GM12878 (cell line): ENCODE data around the gene CYB5R3. TPM values are rescaled to one million over a fixed set of nuclear protein-coding genes. Genes with fewer than 3 reads are reported as not detected.

Experiments used
- ATAC-seq: fragments of 200-7000 bp; cut with Tn5 transposase; 3 replicates; pipeline ENCODE4 v1.9.1; 2020; ENCODE audit warnings: mild to moderate bottlenecking, moderate library complexity
- BruUV-seq: library from RNA; stranded (reverse); fragments of 400-500 nt; replicated peaks from 2 replicates; lab custom pipeline; 2021; lab: Mats Ljungman, UMichigan
- CTCF ChIA-PET: fragments of 300-600 bp; sonication (Branson Sonifier 250); formaldehyde crosslinking; extraction: SDS; loops from one replicate; lab custom pipeline; 2021; ENCODE audit warnings: inconsistent platforms; lab: Yijun Ruan, JAX
- POLR2A ChIA-PET: fragments of 350-600 bp; formaldehyde crosslinking; extraction: SDS; loops from one replicate; lab custom pipeline; 2021; ENCODE audit warnings: inconsistent platforms; lab: Charles Lee
- RAD21 ChIA-PET: fragments of 300-600 bp; sonication (Branson Sonifier 250); formaldehyde crosslinking; loops from one replicate; lab custom pipeline; 2023; ENCODE audit warnings: antibody characterized with exemption; ENCODE audit not compliant: unreplicated experiment; lab: Charles Lee
- SMC1A ChIA-PET: fragments of 300-600 bp; sonication (Branson Sonifier 250); formaldehyde crosslinking; loops from one replicate; lab custom pipeline; 2023; ENCODE audit not compliant: unreplicated experiment, uncharacterized antibody; lab: Charles Lee
- DNase-seq: peaks from one replicate; pipeline ENCODE4 v3.0.0-alpha.2; 2011; ENCODE audit warnings: low read depth, low spot score
- FAIRE-seq: peaks from 3 replicates; lab custom pipeline; 2011; peaks lifted over from hg19 to GRCh38; lab: Jason Lieb, UNC
- H2AFZ ChIP-seq: 2 replicates; pipeline ENCODE4 v1.6.0; 2011; ENCODE audit warnings: low read depth, low read length, control low read depth; ENCODE audit not compliant: control insufficient read depth
- H3K27ac ChIP-seq: 2 replicates; pipeline ENCODE4 v1.5.1; 2011; ENCODE audit warnings: control low read depth; ENCODE audit not compliant: control insufficient read depth, insufficient read depth
- H3K27me3 ChIP-seq, 2 experiments: replicated peaks in 1 of 2; 2 replicates each; pipeline versions ENCODE4 v1.6.0 to v1.6.1; 2011; ENCODE audit warnings: low read length in 1 of 2; ENCODE audit not compliant: control insufficient read depth in 2 of 2, insufficient read depth in 2 of 2
- H3K36me3 ChIP-seq, 2 experiments: 2 replicates each; pipeline ENCODE4 v1.5.1; 2011; ENCODE audit warnings: low read length in 1 of 2; ENCODE audit not compliant: control insufficient read depth in 2 of 2, insufficient read depth in 2 of 2
- H3K4me1 ChIP-seq: 2 replicates; pipeline ENCODE4 v1.6.1; 2011; ENCODE audit warnings: mild to moderate bottlenecking, low read length, moderate library complexity, mixed read lengths; ENCODE audit not compliant: control insufficient read depth, insufficient read depth
- H3K4me2 ChIP-seq: 2 replicates; pipeline ENCODE4 v1.6.0; 2011; ENCODE audit warnings: control low read depth; ENCODE audit not compliant: control insufficient read depth, insufficient read depth
- H3K4me3 ChIP-seq: fragments of 200-600 bp; sonication (generic); 2 replicates; pipeline ENCODE4 v1.5.1; 2016
- H3K79me2 ChIP-seq: 2 replicates; pipeline ENCODE4 v1.6.0; 2011; ENCODE audit warnings: low read length; ENCODE audit not compliant: control insufficient read depth, insufficient read depth
- H3K9ac ChIP-seq: 2 replicates; pipeline ENCODE4 v1.8.0; 2011; ENCODE audit warnings: low read length, control low read depth, mixed read lengths; ENCODE audit not compliant: control insufficient read depth, insufficient read depth
- H3K9me3 ChIP-seq: replicated peaks from 3 replicates; pipeline ENCODE4 v1.5.1; 2011; ENCODE audit warnings: mild to moderate bottlenecking, low read length; ENCODE audit not compliant: control insufficient read depth, insufficient read depth
- H4K20me1 ChIP-seq: 2 replicates; pipeline ENCODE4 v1.6.0; 2011; ENCODE audit not compliant: control insufficient read depth, insufficient read depth
- HDAC6 ChIP-seq: fragments of 200-600 bp; sonication (generic); IDR thresholded peaks from one replicate; pipeline ENCODE4 v1.8.0; 2017; ENCODE audit warnings: antibody characterized with exemption; ENCODE audit not compliant: unreplicated experiment
- ZZZ3 ChIP-seq: IDR thresholded peaks from 2 replicates; pipeline ENCODE4 v1.6.1; 2011; ENCODE audit warnings: low read depth; ENCODE audit not compliant: control insufficient read depth, insufficient read length
- WGBS: methylation state at CpG from one replicate; pipeline ENCODE4 v1.1.6; 2016; ENCODE audit warnings: low lambda C conversion rate; ENCODE audit not compliant: insufficient replicate concordance, insufficient coverage; ENCODE audit errors: missing lambda C conversion rate; 5-methylcytosine and 5-hydroxymethylcytosine counted together
- in situ Hi-C: fragments of 300-500 bp; cut with MboI; formaldehyde crosslinking; loops from 9 replicates; pipeline ENCODE4 v1.14.3; 2018; ENCODE audit warnings: mixed read lengths
- intact Hi-C: fragments of 100-400 bp; cut with micrococcal nuclease; formaldehyde crosslinking; loops from one replicate; pipeline ENCODE4 v1.14.2; 2022; ENCODE audit not compliant: unreplicated experiment
- polyA plus RNA-seq, 11 experiments: library from polyadenylated mRNA; depleted of rRNA in 4 of 11; unstranded in 6 of 11; stranded (reverse) in 5 of 11; fragments of >200 nt; fragmentation: Nextera tagmentation in 4 of 11; fragmentation: Illumina TruSeq in 1 of 11; extraction: Ambion mirVana in 4 of 11; extraction: Trizol in 1 of 11; gene quantifications; 1 replicate in 1 of 11; 2 replicates in 10 of 11; pipeline versions ENCODE4 v1.2.1 to v1.2.3, GENCODE V29; 2011 to 2016; ENCODE audit warnings: inconsistent platforms in 2 of 11, missing spikeins in 2 of 11, low read depth in 1 of 11
- total RNA-seq, 4 experiments: library from RNA; depleted of rRNA in 3 of 4; stranded (reverse); fragments of >200 nt in 3 of 4; fragmentation: Illumina TruSeq in 1 of 4; extraction: Trizol in 1 of 4; gene quantifications; 2 replicates each; pipeline versions ENCODE4 v1.2.1 to v1.2.3, GENCODE V29; 2013 to 2021
- TF ChIP-seq, protein P1 (sequence below): fragments of 450-650 bp; IDR thresholded peaks from 2 replicates; pipeline ENCODE4 v1.6.1; 2017; ENCODE audit warnings: mild to moderate bottlenecking, low read depth, inconsistent platforms; ENCODE audit not compliant: poor library complexity, severe bottlenecking
- TF ChIP-seq, protein P2 (sequence below): IDR thresholded peaks from 2 replicates; pipeline ENCODE4 v1.6.1; 2012; ENCODE audit warnings: improper control_type of control experiment, low read depth, low read length; ENCODE audit not compliant: insufficient replicate concordance

CYB5R3 gene
- total and polyA plus RNA-seq, 10 of the 15 experiments (the other 5 are each of a cell fraction or from before 2014, with no cell fraction given) = 2.0 to 119 (median 67.8) TPM

DNA sequence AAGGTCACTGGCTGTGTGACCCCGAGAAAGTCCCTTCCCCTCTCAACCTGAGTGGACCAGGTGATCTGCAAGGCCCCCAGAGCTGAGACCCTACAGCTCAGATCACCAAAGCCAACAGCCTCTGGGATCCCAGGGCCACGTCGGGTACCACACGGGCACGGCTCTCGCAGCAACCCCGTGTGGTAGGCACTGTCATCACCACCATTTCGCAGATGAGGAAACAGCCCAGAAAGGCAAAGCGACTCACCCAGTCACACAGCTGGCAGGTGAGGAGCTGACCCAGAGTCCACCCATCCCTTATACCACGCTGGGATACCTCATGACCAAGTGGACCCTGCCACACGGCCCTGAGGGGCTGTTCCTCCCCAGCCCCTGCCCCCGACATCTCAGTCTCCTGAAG lies 11.6 kb downstream of the CYB5R3 start:
- H4K20me1 ChIP-seq = no peaks in the 10 kb centered on the region; the same call in 1 of the 2 replicates
- H3K27ac ChIP-seq = no peak overlapping the region
- ChIA-PET POLR2A (interaction anchor here (0.7 kb wide), 1 partner anchor 39 kb away, joined by 6 read pairs; no protein-coding TSS in a partner anchor), SMC1A (interaction anchor here (0.9 to 1.0 kb wide), 2 partner anchors 9 to 10 kb away, joined by 3 read pairs; no protein-coding TSS in a partner anchor), CTCF (interaction anchor here (1.2 to 1.6 kb wide), 3 partner anchors 12 to 182 kb away, joined by 3 to 4 read pairs (median 3); no protein-coding TSS in a partner anchor), RAD21 (no interaction called here)
- no peaks in the 10 kb centered on the region for H3K27me3 ChIP-seq
- DNase-seq = no peak
- BruUV-seq = no TSS peak
- H3K4me2 ChIP-seq = no peak overlapping the region
- no peak for FAIRE-seq
- no peaks in the 10 kb centered on the region; the same call in 1 of the 2 replicates for H3K4me1 ChIP-seq
- H3K9me3 ChIP-seq = no peaks in the 10 kb centered on the region
- peaks cover 3 to 6% of the 10 kb centered on the region in 2 experiments; a peak in 3 of 4 replicates for H3K36me3 ChIP-seq
- peaks cover 15% of the 10 kb centered on the region for H3K79me2 ChIP-seq
- in situ Hi-C loops = no loop called here
- WGBS = 94% methylated on average over 12 of the region's 12 CpGs
- ATAC-seq = no peak
- no peak for TF ChIP-seq HDAC6
- TF ChIP-seq ZZZ3 = no peak
- TF ChIP-seq, protein P1, sequence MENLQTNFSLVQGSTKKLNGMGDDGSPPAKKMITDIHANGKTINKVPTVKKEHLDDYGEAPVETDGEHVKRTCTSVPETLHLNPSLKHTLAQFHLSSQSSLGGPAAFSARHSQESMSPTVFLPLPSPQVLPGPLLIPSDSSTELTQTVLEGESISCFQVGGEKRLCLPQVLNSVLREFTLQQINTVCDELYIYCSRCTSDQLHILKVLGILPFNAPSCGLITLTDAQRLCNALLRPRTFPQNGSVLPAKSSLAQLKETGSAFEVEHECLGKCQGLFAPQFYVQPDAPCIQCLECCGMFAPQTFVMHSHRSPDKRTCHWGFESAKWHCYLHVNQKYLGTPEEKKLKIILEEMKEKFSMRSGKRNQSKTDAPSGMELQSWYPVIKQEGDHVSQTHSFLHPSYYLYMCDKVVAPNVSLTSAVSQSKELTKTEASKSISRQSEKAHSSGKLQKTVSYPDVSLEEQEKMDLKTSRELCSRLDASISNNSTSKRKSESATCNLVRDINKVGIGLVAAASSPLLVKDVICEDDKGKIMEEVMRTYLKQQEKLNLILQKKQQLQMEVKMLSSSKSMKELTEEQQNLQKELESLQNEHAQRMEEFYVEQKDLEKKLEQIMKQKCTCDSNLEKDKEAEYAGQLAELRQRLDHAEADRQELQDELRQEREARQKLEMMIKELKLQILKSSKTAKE = no peak
- TF ChIP-seq, protein P2, sequence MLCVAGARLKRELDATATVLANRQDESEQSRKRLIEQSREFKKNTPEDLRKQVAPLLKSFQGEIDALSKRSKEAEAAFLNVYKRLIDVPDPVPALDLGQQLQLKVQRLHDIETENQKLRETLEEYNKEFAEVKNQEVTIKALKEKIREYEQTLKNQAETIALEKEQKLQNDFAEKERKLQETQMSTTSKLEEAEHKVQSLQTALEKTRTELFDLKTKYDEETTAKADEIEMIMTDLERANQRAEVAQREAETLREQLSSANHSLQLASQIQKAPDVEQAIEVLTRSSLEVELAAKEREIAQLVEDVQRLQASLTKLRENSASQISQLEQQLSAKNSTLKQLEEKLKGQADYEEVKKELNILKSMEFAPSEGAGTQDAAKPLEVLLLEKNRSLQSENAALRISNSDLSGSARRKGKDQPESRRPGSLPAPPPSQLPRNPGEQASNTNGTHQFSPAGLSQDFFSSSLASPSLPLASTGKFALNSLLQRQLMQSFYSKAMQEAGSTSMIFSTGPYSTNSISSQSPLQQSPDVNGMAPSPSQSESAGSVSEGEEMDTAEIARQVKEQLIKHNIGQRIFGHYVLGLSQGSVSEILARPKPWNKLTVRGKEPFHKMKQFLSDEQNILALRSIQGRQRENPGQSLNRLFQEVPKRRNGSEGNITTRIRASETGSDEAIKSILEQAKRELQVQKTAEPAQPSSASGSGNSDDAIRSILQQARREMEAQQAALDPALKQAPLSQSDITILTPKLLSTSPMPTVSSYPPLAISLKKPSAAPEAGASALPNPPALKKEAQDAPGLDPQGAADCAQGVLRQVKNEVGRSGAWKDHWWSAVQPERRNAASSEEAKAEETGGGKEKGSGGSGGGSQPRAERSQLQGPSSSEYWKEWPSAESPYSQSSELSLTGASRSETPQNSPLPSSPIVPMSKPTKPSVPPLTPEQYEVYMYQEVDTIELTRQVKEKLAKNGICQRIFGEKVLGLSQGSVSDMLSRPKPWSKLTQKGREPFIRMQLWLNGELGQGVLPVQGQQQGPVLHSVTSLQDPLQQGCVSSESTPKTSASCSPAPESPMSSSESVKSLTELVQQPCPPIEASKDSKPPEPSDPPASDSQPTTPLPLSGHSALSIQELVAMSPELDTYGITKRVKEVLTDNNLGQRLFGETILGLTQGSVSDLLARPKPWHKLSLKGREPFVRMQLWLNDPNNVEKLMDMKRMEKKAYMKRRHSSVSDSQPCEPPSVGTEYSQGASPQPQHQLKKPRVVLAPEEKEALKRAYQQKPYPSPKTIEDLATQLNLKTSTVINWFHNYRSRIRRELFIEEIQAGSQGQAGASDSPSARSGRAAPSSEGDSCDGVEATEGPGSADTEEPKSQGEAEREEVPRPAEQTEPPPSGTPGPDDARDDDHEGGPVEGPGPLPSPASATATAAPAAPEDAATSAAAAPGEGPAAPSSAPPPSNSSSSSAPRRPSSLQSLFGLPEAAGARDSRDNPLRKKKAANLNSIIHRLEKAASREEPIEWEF = no peak
- intact Hi-C loops = no loop called here
- no peak overlapping the region for H3K9ac ChIP-seq
- H2AFZ ChIP-seq = no peak overlapping the region
- no peak overlapping the region for H3K4me3 ChIP-seq
